ENCODE data around the gene DNAL4.

DNAL4 gene

DNA sequence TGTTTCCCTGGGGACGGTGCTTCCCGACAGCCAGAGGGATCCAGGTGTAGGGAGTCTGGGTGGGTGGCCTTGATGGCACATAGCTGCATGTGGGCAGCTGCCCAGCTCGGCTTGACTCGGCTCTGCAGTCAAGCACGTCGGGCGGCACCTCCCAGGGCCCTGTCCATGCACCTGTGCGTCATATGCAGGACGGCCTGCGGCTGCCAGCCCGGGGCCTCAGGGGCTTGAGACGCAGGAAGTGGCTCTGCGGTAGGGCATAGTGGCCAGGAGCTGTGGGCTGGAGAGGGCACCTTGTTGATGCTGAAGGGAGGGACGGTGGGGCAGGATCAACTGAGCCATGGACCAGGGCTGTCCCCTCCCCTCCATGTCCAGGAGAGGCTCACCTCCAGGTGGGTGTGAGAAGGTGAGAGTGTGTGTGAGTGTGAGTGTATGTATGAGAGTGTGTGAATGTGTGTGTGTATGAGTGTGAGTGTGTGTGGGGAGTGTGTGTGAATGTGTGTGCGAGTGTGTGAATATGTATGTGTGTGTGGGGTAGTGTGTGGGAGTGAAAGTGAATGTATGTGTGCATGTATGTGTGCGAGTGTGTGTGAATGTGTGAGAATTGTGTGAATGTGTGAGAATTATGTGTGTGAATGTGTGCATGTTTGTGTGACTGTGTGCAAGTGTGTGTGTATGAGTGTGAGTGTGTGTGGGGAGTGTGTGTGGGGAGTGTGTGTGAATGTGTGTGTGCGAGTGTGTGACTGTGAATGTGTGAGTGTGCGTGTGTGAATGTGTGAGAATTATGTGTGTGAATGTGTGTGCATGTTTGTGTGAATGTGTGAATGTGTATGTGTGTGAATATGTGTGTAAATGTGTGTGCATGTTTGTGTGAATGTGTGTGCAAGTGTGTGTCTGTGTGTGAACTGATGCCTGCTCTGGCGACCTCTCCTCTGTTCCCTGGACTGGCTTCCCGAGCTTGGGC, 32.5 kb downstream of the DNAL4 start:
- TF ChIP-seq, protein P1, sequence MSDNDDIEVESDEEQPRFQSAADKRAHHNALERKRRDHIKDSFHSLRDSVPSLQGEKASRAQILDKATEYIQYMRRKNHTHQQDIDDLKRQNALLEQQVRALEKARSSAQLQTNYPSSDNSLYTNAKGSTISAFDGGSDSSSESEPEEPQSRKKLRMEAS (IDR thresholded peaks at IDR 0.05; ENCODE audit: low read depth, low read length): no peak
- TF ChIP-seq MYC (IDR thresholded peaks at IDR 0.05; ENCODE audit: low read depth, low read length) (no peak), POLR2A (IDR thresholded peaks at IDR 0.05; ENCODE audit: extremely low read depth, insufficient read length) (no peak)
- TF ChIP-seq, protein P2, sequence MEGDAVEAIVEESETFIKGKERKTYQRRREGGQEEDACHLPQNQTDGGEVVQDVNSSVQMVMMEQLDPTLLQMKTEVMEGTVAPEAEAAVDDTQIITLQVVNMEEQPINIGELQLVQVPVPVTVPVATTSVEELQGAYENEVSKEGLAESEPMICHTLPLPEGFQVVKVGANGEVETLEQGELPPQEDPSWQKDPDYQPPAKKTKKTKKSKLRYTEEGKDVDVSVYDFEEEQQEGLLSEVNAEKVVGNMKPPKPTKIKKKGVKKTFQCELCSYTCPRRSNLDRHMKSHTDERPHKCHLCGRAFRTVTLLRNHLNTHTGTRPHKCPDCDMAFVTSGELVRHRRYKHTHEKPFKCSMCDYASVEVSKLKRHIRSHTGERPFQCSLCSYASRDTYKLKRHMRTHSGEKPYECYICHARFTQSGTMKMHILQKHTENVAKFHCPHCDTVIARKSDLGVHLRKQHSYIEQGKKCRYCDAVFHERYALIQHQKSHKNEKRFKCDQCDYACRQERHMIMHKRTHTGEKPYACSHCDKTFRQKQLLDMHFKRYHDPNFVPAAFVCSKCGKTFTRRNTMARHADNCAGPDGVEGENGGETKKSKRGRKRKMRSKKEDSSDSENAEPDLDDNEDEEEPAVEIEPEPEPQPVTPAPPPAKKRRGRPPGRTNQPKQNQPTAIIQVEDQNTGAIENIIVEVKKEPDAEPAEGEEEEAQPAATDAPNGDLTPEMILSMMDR (IDR thresholded peaks at IDR 0.05; ENCODE audit: low read depth, low read length): no peak
- peak; percentile 44 for DNase-seq (ENCODE audit: low read depth)

DNA sequence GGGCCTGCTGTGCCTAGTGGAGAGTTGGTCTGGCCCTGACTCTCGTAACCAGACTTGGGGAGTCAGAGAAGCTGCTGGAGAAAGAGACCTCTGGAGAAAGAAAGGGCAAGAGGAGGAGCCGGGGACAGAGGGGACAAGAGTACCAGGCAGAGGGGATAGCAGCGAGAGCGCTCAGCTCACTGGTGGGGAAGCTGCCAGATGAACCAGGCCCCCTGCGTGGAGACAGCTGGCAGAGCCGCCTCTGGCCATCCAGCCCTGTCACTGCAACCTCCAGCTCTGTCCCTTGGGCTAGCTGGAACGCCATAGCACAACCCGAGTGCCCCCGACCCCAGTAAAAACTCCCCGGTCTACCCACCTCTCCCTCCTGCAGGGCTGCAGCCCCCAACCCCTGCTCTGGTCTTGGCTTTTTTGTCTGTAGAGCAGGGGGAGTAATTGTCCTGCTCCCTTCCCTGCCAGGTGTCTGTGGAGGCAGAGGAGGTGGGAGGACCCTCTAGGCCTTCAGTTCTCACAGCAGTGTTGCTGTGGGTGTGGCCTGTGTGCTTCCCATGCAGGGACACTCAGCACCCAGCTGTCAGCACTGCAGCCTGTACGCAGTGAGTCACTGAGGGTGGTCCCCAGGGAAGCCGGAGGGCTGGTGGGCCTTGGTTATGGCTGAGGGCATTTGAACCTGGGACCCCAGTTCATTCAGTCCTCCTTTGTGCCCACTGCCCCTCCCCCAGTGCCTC, 33.3 kb downstream of the DNAL4 start:
- no peak overlapping the region for H3K4me3 ChIP-seq (ENCODE audit: low read depth, low read length)
- TF ChIP-seq MYC (IDR thresholded peaks at IDR 0.05; ENCODE audit: low read depth, low read length) (no peak), POLR2A (IDR thresholded peaks at IDR 0.05; ENCODE audit: extremely low read depth, insufficient read length) (no peak)
- TF ChIP-seq, protein P1 (IDR thresholded peaks at IDR 0.05; ENCODE audit: low read depth, low read length): no peak
- TF ChIP-seq, protein P2 (IDR thresholded peaks at IDR 0.05; ENCODE audit: low read depth, low read length): no peak
- DNase-seq (ENCODE audit: low read depth): peak; percentile 80

More for the DNA sequence above, 32.5 kb downstream of the DNAL4 start:
- H3K4me3 ChIP-seq (ENCODE audit: low read depth, low read length): no peak overlapping the region

DNA sequence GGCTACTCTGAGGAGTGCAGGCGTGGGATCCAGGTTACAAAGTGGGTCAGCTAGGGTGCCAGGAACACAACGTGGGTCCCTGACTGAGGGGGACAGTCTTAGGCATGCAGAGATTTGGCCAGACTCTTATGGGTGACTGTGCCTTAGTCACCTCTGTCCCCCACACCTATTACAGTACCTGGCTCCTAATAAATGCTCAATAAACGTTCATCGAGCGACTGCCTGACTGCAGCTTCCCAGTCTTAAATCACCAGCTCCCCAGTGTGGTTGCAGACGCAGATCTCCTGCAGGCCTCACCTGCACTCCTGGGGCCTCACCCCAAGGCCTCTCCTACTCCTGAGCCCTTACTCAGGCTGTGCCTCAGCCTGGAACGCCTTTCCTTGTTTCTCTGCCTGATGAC, 34.9 kb downstream of the DNAL4 start:
- no peak overlapping the region for H3K4me3 ChIP-seq (ENCODE audit: low read depth, low read length)
- no peak for DNase-seq (ENCODE audit: low read depth)
- TF ChIP-seq, protein P2 (IDR thresholded peaks at IDR 0.05; ENCODE audit: low read depth, low read length): no peak
- TF ChIP-seq, protein P1 (IDR thresholded peaks at IDR 0.05; ENCODE audit: low read depth, low read length): no peak
- TF ChIP-seq POLR2A (IDR thresholded peaks at IDR 0.05; ENCODE audit: extremely low read depth, insufficient read length) (no peak), MYC (IDR thresholded peaks at IDR 0.05; ENCODE audit: low read depth, low read length) (no peak)

DNA sequence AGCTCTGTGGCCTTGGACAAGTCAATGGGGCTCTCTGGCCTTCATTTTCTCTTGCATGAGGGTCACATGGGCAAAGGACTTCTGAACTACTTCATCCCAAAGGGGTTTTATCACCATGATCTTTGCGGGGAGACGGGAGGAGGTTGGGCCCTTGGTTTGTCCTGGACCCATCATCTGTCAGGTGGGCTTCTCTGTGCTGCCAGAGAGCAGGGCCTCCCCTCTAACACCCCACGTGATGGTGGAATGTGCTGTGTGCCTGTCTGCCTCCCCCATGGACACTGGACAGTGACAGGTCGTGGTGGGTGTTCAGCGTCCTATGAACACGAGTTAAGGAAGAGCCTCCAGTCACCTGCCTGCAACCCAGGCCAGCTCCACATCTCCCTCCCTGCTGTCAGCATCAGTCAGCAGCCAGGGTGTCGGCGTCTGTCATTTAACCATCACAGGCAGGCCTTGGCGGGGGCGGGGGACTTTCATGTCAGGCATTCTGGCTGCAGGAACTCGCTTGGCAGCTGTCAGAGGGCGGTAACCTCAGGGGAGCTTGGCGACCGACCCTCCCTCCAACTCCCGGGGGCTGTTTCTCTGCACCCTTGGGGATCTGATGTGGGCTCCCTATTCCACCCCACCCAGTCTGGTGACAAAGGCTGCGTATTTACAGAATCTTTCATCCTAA, 35.5 kb downstream of the DNAL4 start:
- peak; percentile 47 for DNase-seq (ENCODE audit: low read depth)
- H3K4me3 ChIP-seq (ENCODE audit: low read depth, low read length): no peak overlapping the region
- TF ChIP-seq MYC (IDR thresholded peaks at IDR 0.05; ENCODE audit: low read depth, low read length): no peak
- TF ChIP-seq, protein P2 (IDR thresholded peaks at IDR 0.05; ENCODE audit: low read depth, low read length): no peak
- TF ChIP-seq, protein P1 (IDR thresholded peaks at IDR 0.05; ENCODE audit: low read depth, low read length): no peak
- TF ChIP-seq POLR2A (IDR thresholded peaks at IDR 0.05; ENCODE audit: extremely low read depth, insufficient read length): no peak

DNA sequence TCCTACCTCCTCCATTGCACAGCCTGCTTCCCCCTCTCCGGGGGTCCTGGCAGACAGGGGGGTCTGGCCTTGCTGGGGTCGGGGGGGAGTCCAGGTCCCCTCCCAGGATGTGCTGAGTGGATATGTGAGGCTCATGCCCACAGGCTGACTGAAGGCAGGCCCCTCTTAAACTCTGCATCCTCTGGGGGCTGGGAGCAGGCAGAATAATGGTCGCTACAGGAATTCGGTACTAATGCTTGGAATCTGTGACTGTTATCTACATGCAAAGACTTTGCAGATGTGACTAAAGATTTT, 36.5 kb downstream of the DNAL4 start:
- TF ChIP-seq, protein P1 (IDR thresholded peaks at IDR 0.05; ENCODE audit: low read depth, low read length): no peak
- TF ChIP-seq, protein P2 (IDR thresholded peaks at IDR 0.05; ENCODE audit: low read depth, low read length): no peak
- TF ChIP-seq MYC (IDR thresholded peaks at IDR 0.05; ENCODE audit: low read depth, low read length): no peak
- no peak for DNase-seq (ENCODE audit: low read depth)
- H3K4me3 ChIP-seq (ENCODE audit: low read depth, low read length): peak overlapping the region; percentile 69

Data from NB4 (cell line).